Fibroblast of upper back skin (primary cell): Measurements from ENCODE around the gene SUPT4H1.

Experiments
- DNase-seq: peaks from one replicate; pipeline ENCODE4 v3.0.0-alpha.2; 2013

Gene SUPT4H1

DNA sequence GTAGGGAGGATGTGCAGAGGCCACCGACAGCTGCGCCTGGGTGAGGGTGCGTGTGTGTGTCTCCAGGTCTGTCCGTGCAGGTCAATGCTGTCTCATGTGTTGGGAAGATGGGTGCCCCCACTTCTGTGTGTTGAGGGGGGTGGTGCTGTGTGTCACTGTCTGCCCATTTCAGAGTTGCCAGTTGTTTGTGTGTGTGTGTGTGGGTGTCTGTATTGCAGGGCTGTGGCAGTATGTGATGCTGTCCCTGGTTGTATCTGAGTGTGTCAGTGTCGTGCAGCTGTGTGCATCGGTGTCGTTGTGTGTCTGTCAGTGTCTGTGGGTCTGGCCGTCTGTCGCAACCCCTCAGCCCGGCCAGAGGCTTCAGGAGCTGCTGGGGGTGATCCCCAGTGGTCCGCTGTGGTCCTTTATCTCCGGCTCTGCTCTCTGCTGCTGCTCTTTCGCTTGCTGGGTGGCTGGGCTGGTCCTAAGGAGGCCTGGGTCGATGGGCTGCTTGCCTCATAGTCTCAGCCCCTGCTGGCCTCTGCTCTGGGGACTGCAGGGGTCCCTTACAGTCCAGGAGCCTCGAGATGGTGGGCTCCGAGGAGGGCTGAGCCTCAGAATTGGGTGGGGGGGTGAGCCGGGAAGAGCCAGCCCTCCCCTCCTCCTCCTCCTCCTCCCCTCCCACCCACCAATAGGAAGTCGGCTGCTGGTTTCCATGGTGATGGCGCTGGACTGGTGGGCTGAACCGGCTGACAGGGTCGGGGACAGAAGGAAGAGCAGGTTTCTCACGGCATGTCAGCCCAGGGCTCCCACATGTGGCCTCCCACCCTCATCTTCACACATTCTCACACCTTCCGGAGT lies 23.6 kb downstream of the SUPT4H1 start, which contains the start of gene TSPOAP1:
Gene TSPOAP1 (minus strand): TSS at position 601 of the 840 bp plus-strand sequence. CDS start 875 bp downstream, outside the sequence.
- DNase-seq = peak; percentile 48

DNA sequence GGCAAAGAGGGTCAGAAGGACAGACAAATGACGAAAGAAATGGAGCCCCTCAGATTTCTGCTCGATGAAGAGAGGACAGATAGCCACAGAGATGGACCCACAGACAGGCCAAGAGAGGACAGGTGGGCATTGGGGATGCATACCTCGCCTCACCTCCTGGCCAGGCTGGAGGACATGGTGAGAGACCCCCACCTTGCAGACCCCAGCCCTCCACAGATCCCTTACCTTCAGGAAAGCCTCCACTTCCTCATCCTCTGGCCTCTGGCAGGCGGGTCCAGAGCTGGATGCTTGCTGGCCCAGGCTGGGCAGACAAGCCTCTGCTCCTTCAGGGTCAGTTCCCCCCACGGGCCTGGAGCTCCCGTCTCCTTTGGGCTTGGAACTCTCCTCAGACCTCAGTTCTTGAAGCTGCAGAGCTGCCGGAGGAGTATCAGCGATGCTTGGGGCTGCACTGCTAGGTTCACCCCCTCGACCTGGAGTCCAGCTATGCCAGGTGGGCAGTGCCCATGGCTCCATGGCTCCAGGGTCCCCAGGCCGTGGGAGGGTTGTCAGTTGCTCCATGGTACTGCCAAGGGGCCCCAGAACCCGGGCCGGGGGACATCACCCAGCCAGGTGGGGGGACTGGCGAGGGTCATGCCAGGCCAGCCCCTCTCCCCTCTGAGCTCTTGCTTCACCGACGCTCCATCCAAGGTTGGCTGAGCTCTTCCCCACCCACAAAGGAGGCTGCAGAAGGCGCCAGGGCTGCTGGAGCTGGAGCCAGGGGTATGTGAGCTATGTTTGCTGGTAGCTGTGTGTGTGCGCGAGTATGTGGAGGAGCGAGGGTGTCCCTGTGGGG lies 24.4 kb downstream of the SUPT4H1 start:
- peak; percentile 24 for DNase-seq

DNA sequence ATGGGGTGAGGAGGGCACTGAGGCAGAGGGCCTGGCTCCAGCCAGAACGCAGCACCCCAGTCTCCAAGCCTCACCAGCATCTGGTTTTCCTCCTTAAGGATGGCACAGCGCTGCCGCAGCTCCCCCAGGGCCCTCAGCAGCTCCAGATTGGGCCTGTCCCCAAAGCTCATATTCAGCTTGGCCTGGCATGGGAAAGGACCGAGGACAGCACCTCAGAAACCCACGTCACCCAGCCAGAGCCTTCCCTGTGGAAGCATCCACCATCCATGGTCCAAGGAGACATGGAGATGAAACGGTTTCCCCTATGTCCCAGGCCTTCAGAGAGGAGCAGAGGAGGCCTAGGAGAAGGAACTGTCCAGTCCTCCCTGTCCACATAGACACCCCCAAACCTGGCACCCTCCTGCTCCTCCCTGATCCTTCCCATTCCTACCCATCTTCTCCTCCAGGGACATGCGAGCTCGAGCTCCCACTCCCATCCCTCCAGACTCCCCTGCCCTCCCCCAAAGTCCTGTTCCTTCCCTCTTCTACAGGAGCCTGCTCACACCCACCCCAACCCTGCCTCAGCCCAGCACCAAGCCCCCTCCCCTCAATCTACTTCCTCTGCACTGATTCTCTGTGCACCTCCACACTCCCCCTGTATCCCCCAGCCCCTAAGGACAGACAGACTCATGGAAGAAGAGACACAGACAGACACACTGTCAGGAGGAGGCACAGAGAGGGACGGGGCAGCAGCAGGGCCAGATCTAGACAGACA lies 25.2 kb downstream of the SUPT4H1 start:
- DNase-seq = no peak

DNA sequence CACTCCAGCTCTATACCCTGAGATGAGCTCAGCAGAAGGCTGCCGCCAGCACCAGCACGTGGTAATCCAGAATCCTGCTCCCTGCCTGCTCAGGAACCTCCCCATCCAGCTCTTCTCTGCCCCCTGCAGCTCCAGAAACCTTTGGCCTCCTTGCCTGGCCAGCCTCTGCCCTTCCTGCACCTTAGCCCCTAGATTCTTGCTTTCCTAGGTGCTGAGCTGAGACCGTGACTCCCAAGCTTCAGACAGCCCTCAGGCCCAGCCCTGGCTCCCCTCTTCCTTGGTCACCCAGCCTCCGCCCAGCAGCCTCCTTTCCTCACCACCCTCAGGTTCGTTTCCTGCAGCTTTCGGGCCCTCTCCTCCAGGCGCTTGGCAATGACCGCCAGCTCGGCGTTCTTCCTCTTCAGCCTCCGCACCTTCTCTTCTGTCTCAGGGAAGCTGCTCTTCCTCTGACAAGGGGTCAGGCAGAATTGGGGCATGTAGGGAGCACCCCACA lies 26.0 kb downstream of the SUPT4H1 start:
- DNase-seq = no peak

DNA sequence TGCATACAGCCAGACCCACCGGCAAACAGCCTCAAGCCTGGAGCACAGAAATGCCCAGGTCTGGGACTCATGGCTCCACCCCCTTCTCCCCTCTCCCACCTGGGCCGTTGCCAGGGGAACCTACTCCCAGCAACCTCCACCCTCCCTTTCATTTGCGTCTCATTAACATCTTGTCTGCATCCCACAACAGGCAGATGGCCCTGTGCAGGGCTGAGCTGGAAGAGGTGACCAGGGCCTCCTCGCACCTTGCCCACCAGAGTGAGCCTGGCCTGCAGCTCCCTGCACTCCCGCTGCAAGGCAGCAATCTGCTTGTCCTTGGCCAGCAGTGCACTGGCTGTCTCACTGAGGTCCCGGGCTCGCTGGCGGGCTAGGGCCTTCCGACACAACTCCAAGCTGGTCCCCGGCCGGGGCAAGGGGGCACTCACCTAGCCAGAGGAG lies 26.7 kb downstream of the SUPT4H1 start:
- no peak for DNase-seq

DNA sequence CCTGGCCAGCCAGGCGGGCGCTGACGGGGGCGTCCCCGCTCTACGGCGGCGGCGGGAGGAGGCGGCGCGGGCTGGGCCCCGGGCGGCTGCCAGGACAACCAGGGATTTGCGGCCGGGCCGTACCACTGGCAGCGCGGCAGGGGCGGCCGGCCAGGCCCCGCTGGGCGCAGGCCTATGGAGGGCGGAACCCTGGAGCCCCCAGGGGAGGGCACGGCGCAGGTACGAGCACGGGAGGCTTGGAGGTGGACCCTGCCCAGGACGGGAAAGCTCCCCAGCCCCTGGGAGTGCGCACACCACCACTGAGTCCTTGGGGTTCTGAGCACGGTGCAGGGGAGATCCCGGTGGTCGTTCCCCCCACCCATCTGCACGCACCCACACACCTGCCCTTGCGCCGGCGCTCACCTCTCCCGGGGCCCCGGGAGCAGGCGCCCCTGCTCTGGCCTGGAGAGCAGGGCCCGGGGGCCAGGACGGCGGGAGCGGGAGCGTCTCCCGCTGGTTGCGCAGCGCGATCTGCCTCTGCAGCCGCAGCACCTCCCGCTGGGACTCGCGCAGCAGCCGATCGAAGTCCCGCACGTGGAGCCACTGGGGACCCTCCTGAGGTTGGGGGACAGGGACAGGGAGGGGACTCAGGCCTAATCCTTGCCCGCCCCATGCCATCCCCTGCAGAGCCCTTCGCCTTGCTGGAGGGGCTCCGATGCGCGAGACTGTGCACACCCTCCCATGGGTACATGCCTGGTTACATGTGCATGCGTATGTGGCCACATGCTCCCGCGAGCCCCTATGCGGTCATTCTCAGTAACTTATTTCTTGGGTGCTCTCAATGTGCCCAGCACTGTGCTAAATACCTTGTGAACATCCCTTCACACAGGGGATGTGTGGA lies 27.4 kb downstream of the SUPT4H1 start:
- peak; percentile 40 for DNase-seq

DNA sequence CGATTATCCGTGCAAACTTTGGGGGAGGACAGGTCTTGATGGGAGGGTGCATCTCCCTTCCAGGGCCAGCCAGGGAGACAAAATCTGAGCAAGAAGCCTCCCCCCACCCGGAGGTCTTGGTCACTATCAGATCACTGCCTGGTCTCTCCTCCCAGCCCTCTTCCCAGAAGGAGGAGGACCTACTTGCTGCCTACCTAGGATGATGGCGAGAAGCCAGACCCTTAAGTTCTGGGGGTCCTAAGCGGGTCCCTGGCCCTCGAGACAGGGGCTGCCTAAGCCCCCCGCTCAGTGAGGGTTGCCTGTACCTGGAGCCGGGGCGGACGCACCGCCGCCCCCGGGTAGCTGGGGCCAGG lies 28.0 kb downstream of the SUPT4H1 start:
- DNase-seq = no peak

DNA sequence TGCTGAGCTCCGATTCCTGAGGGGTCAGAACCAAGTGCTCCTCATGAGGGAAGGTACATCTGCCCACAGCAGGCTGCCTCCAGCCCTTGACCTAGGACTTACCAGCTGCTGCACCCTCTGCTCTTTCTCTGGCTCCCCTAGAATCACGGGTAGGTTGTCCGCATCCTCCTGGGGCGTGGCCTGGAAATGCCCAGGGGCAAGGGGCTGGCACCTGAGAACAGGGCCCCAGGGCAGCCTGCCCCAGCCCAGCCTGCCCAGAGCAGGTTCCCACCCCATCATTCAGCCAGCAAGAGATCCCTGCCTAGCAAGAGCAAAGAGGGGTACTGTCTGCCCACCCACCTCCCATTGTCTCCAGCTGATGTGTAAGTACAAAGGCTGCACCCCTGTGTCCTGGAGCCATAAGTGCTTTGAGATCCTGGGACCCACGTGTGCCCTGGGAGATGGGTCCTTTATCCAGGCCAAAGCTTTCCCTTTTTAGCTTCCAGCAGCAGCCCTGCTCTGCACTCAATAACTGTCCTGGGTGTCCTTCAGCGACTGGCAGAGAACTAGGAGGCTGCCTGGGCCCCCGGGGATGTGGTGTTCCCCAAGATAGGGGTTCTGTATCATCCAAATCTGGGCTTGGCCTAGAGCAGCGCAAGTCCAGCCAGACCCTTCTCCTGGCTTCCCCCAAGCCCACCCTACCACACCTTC lies 28.5 kb downstream of the SUPT4H1 start:
- DNase-seq = no peak

DNA sequence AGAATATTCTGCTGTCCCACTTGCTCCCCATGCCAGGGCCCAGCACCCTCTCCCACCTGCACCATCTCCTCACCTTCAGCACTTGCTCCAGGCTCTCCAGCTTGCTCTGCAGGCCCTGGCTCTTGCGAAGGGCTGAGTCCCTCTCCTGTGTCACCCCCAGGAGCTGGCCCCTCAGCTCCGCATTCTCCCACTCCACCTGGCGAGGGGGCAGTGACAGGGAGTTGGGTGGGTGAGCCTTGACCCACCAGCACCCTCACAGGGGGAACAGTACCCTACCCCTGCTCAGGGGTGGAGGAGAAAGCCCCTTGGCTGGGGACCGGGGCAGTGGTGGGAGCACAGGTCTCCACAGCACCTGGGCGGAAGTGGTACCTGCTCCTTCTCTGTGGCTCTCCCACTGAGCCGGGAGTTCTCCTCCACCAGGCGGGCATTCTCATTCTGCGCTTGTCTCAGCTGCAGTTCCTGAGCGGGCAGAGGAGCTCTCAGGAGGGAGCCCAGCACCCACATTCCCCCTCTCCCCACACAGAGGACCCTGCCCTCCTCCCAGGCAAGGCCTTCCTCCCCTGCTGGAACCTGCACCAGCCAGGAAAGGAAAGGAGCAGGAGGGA lies 29.3 kb downstream of the SUPT4H1 start:
- no peak for DNase-seq

DNA sequence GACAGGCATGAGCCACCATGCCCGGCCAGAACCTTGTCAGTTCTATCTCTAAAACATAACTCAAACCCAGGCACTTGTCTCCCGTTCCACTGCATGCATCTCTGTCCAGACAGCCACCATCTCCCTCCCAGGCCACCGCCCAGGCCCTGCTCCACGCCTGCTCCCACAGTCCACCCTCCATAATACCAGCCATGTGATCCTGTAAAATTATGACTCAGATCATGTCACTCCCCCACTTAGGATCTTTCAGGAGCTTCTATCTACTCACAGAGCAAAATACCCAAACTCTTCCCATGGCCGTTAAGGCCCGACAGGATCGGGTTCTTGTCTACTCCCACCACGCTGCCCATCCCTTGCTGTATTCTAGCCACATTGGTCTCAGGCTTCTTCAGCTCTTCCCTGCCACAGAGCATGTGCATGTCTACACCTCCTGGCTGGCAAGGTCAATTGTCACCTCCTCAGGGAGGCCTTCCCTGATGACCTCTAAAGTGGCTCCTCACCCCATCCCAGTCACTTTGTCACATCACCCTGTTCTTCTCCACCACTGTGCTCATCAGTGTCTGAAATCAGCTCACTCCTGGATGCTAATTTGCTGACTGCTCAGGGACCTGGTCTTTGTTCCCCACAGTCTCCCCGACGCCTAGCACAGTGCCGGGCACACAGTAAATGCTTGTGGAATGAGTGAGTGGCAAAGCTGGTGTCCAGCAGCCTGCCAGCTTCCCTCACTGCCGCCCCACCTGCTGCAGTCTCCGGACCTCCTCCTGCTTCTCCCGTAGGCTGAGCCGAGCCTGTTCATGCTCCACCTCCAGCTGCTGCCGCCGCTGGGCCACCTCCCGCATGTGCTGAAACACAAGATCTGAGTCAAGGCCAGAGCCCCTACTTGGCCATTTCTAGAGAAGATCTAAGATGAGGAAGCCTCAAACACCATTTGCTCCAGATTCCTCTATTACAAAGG lies 30.2 kb downstream of the SUPT4H1 start:
- DNase-seq = no peak

DNA sequence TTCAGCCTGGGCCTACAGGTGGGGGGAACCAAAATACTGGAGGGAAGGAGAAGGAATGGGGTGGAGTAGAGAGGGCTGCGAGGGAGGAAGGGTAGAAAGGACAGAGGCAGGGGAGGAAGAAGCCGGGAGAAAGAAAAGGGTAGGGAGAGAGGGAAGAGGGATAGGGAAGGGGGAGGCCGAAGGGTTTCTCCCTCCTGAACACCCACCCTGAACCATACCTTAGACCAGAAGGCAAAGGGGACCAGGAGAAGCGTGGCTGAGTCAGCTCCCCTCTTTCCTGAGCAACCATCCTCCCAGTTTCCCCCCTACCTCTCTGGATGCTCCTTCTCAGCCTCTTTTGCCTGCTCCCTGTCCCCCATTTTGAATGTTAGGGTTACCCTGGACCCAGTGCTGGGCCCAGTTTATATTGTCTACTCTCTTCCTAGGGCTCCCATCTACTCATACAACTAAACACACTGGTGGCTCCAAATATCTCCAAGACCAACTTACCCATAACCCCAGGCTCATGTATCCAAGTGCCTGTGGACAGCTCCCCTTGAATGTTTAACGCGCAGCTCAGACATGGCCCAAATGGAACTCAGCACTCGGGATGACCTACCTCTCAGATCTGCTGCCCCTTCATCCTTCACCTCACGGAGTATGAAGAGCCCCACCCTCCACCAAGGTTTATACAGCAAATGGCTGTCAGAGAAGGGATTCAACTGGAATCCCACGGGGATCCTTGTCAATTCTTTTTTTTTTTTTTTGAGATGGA lies 31.3 kb downstream of the SUPT4H1 start:
- DNase-seq = no peak

DNA sequence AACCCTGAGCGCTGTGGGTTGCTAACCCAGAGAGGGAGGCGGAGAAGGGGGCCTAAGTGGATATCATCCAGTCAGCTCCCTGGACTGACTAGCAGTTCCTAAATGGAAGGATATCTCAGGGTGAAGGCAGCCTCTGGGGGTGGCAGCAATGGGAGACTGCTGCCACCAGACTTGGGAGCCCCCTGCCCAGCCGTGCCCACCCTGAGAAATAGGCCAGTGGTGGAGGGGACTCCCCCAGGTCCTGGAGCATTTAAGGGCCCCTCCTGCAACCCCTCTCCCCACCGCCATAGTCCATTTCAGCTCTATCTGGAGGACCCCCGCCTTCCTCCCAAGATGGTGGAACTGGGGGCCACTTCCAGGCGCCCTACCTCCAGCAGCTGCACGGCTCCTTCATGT lies 31.8 kb downstream of the SUPT4H1 start:
- no peak for DNase-seq

DNA sequence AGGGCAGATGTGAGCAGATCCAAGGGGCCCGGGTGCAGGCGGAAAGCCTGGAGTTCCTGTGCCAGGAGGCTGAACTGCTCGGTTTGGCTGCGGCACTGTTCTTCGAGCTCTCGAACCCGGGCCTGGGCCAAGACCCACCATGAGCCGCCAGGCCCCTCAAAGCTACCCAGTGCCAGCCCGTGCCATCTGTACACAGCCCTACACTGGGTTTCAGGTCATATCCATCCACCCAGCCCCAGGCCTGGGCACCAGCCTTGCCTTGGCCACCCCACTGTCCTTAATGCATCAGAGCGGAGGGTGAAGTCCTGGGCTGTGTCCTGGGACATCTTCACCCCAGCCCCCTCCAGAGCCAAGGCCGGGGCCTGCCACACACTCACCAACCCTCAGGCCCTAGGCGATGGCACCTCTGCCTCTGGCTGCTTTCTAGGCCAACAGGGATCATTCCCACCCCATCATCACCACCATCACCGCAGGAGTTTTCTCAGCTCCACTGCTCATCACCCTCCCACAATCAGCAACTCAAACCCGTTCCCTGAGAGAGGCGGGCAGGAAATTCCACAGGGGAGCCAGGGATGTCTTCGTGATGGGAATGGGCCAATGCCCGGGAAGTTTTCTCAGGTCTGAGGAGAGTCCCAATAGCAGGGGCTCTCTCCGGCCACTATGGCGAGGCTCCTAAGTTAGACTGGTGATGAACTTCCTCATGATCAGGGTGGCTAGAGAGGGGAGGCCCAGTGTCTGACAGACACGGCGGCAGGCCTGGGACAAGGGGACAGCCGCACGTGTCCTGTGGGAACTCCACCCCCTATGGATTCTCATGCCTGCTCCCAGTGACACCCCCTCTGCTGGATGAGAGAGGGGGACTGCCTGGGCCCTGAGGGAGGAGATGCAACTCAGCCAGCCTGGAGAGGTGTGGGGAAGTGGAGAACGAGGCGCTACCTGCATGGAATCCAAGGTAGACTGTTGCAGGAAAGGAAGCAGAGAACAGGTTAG lies 32.5 kb downstream of the SUPT4H1 start:
- no peak for DNase-seq

DNA sequence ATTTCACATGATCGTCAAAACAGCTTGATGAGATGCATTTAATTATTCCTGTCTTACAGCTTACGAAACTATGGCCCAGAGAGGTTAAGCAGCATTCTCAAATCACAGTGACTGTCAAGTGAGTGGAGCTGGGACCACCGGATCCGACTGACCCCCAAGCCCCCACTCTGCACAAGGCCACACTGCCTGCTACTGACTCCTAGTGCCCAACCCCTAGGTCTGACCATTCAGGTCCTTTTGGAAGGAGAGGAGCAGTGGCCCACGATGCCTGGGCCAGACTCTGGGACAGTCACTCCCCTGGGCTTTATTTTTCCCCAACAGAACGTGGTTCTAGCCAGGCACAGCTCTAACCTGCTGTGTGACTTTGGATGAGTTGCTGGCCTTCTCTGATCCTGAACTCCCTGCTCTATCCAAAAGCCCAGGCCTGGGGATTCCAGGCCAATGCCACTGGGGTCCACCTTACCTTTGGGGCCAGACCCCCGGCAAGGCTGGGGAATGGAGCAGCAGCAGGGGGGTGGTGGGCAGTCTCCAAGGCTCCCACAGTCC lies 33.3 kb downstream of the SUPT4H1 start:
- no peak for DNase-seq

DNA sequence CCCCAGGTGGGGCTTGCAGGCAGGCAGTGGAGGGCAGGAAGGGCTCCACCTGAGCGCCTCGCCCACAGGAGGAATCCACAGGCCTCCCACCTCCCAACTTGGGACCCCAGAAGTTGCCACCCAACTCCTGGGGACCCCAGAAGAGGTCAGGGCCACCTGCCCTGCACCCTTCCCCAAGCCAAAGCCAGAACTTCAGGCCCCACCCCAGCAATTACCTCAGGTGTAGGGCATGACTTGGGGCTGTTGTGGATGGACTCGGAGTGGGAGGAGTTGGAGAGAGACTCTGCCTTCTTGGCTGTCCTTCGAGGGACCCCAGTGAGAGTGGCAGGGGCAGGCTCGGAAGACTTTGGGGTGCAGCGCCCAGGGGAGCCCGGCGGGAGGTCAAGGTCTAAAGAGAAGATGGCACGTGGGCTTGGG lies 33.9 kb downstream of the SUPT4H1 start:
- DNase-seq = no peak

DNA sequence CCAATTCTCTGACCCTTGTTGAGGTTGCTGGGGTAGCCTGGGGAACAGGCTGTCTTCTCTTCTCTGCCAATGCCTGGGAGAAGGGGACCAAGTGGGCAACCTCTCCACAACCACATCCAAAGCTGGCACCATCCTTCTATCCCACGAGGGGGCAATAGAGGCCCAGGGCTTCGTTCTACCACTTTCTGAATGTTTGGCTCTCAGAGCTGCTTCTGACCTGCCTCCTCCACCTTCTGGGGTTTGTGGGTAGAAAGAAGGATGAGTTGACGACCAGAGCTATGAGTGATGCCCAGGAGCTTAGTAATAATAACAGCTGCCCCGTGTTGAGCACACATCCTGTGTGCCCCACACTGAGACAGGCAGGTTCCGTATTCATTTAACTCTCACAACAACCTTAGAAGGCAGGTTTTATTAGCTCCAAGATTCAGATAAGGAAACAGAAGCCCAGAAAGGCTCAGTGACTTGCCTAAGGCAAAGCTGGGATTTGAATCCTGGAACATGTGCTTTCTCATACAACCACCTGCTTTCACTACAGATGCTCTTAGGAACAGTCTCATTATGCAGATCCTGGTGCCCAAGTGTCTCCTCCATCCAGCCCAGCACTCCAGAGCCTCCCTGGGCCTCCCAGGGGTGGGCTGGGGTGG lies 34.5 kb downstream of the SUPT4H1 start:
- peak; percentile 75 for DNase-seq
